A673 (cell line): Measurements from ENCODE around the gene SREBF1. TPM values are rescaled to one million over a fixed set of nuclear protein-coding genes. Genes with fewer than 3 reads are reported as not detected.

Experiments used
- BruUV-seq: library from RNA; stranded (reverse); fragments of 400-500 nt; replicated peaks from 2 replicates; lab custom pipeline; 2021; lab: Mats Ljungman, UMichigan
- CTCF ChIA-PET: fragments of 300-600 bp; sonication (Branson Sonifier 250); formaldehyde crosslinking; loops from one replicate; lab custom pipeline; 2022; ENCODE audit warnings: antibody characterized with exemption; lab: Charles Lee
- POLR2A ChIA-PET: fragments of 300-600 bp; sonication (Branson Sonifier 250); formaldehyde crosslinking; loops from one replicate; lab custom pipeline; 2022; ENCODE audit warnings: antibody characterized with exemption; ENCODE audit not compliant: low non-redundant PET; lab: Charles Lee
- DNase-seq: peaks from one replicate; pipeline ENCODE4 v3.0.0-alpha.2; 2015; ENCODE audit warnings: low spot score
- H3K27ac ChIP-seq: fragments of 200-600 bp; sonication (generic); 2 replicates; pipeline ENCODE4 v1.5.1; 2016; ENCODE audit warnings: mixed run types, low read depth, mild to moderate bottlenecking, mixed read lengths, antibody characterized with exemption, low read length; ENCODE audit not compliant: poor library complexity, severe bottlenecking
- H3K27me3 ChIP-seq: fragments of 200-600 bp; sonication (generic); replicated peaks from 2 replicates; pipeline ENCODE4 v1.6.1; 2017; ENCODE audit warnings: mixed run types, low read depth, mild to moderate bottlenecking, mixed read lengths, antibody characterized with exemption, low read length; ENCODE audit not compliant: insufficient read depth, poor library complexity
- H3K36me3 ChIP-seq: fragments of 200-600 bp; sonication (generic); 2 replicates; pipeline ENCODE4 v1.6.1; 2016; ENCODE audit warnings: mixed run types, mild to moderate bottlenecking, mixed read lengths, antibody characterized with exemption, low read length; ENCODE audit not compliant: insufficient read depth, poor library complexity, severe bottlenecking
- H3K4me1 ChIP-seq: fragments of 200-600 bp; sonication (generic); 2 replicates; pipeline ENCODE4 v1.6.1; 2017; ENCODE audit warnings: mixed run types, mild to moderate bottlenecking, mixed read lengths, antibody characterized with exemption, low read length; ENCODE audit not compliant: insufficient read depth, poor library complexity, severe bottlenecking
- H3K4me3 ChIP-seq: fragments of 200-600 bp; sonication (generic); 2 replicates; pipeline ENCODE4 v1.5.1; 2016; ENCODE audit warnings: low read depth, mixed run types, mild to moderate bottlenecking, mixed read lengths, low read length; ENCODE audit not compliant: poor library complexity, severe bottlenecking
- H3K9me3 ChIP-seq: fragments of 200-600 bp; sonication (generic); 2 replicates; pipeline ENCODE4 v1.6.1; 2016; ENCODE audit warnings: mixed run types, low read depth, mild to moderate bottlenecking, mixed read lengths, antibody characterized with exemption, low read length; ENCODE audit not compliant: poor library complexity, severe bottlenecking
- EZH2 ChIP-seq: fragments of 200-600 bp; sonication (generic); IDR thresholded peaks from 2 replicates; pipeline ENCODE4 v1.6.1; 2017; ENCODE audit warnings: borderline replicate concordance, low read depth, mild to moderate bottlenecking, mixed read lengths, antibody characterized with exemption, low read length; ENCODE audit not compliant: poor library complexity, severe bottlenecking
- intact Hi-C: fragments of 100-400 bp; cut with micrococcal nuclease; formaldehyde crosslinking; loops from one replicate; pipeline ENCODE4 v1.10.0; 2022; ENCODE audit not compliant: unreplicated experiment
- total RNA-seq: library from RNA; stranded (reverse); gene quantifications from 2 replicates; pipeline ENCODE4 v1.2.3, GENCODE V29; 2021
- TF ChIP-seq, protein P1 (sequence below): fragments of 300-800, 200-600 bp; sonication (generic); conservative IDR thresholded peaks from 2 replicates; pipeline ENCODE4 v1.5.1; 2017; ENCODE audit warnings: low read depth, mild to moderate bottlenecking, antibody characterized with exemption, low read length, moderate library complexity, mixed read lengths

The SREBF1 gene
- total RNA-seq, 1 experiment from 2014 or later = 240 TPM

DNA sequence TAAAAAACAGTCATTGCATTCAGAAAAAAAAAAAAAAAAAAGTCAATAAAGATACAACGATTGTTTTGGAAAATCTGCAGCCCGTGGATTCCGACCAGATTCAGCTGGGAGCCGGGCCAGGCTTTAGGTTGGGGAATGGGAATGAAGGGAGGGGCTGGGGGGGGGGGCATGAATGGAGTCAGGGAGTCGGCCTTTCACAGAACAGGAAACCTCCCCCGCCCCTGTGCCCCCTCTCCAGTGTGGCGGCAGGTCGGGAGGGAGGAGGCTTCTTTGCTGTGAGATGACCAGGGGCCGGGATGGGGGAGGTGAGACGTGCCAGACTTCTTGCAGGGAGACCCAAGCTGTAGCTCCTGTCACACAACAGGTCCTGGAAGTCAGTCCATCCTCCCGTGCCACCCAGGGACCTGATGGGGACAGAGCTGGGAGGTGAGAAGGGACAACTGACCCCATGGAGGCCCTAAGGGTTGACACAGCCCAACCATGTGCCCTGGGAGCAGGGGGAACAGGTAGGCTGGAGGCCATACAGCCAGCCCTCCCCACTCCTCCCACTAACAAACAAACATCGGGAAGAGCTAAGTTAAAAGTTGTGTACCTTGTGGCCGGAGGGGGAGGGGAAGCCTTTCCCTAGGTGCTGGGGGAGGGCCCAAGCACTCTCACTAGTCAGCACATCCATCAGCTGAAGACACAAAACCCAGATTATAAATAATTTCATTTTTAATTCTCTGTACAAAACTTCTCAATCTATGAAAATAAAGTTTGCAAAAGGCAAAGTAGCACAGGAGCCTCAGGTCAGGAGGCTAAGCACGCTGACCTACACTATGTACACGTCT is 25.2 kb downstream of the SREBF1 start:
- CTCF ChIA-PET = interaction anchor here (0.7 to 1.4 kb wide), 2 partner anchors 70 to 107 kb away, joined by 5 to 7 read pairs; no protein-coding TSS in a partner anchor
- BruUV-seq = no TSS peak
- TF ChIP-seq, protein P1, sequence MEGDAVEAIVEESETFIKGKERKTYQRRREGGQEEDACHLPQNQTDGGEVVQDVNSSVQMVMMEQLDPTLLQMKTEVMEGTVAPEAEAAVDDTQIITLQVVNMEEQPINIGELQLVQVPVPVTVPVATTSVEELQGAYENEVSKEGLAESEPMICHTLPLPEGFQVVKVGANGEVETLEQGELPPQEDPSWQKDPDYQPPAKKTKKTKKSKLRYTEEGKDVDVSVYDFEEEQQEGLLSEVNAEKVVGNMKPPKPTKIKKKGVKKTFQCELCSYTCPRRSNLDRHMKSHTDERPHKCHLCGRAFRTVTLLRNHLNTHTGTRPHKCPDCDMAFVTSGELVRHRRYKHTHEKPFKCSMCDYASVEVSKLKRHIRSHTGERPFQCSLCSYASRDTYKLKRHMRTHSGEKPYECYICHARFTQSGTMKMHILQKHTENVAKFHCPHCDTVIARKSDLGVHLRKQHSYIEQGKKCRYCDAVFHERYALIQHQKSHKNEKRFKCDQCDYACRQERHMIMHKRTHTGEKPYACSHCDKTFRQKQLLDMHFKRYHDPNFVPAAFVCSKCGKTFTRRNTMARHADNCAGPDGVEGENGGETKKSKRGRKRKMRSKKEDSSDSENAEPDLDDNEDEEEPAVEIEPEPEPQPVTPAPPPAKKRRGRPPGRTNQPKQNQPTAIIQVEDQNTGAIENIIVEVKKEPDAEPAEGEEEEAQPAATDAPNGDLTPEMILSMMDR = no peak
- no peak for TF ChIP-seq EZH2
- POLR2A ChIA-PET = no interaction called here
- Histone ChIP-seq H3K27ac (peak overlapping the region; percentile 38), H3K27me3 (no peaks in the 10 kb centered on the region), H3K4me3 (no peak overlapping the region), H3K9me3 (no peaks in the 10 kb centered on the region), H3K36me3 (peaks cover 64% of the 10 kb centered on the region), H3K4me1 (peaks cover 37% of the 10 kb centered on the region)
- intact Hi-C loops = loop anchor here (1.0 to 5.0 kb wide), 4 partner anchors 49 to 221 kb away; partner anchors contain the start of gene RAI1
- peak; percentile 55 for DNase-seq

DNA sequence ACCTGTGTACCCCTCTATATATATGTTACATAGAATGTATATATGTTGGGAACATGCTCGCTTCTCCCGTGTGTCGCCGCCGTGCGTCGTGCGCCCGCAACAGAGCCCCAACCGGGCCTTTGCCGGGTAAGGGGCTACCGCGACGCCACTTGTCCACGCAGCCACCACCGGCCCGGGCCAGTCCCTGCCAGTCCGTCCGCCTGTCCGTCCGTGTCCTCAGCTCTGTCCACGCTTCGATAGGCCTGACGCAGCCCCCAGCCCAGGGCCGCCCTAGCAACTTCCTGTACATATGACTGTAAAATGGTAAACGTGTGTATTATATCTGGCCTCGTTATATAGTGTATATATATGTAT is 25.9 kb downstream of the SREBF1 start:
- Histone ChIP-seq H3K4me1 (peaks cover 37% of the 10 kb centered on the region), H3K36me3 (peaks cover 65% of the 10 kb centered on the region), H3K27me3 (no peaks in the 10 kb centered on the region), H3K9me3 (no peaks in the 10 kb centered on the region), H3K4me3 (no peak overlapping the region), H3K27ac (peak overlapping the region; percentile 63)
- CTCF ChIA-PET = interaction anchor here (1.4 kb wide), 1 partner anchor 108 kb away, joined by 7 read pairs; no protein-coding TSS in a partner anchor
- no TSS peak for BruUV-seq
- intact Hi-C loops = loop anchor here (5.0 kb wide), 1 partner anchor 129 kb away; the partner anchor contains the start of gene RAI1
- POLR2A ChIA-PET = no interaction called here
- no peak for TF ChIP-seq EZH2
- TF ChIP-seq, protein P1 = no peak
- DNase-seq = no peak

DNA sequence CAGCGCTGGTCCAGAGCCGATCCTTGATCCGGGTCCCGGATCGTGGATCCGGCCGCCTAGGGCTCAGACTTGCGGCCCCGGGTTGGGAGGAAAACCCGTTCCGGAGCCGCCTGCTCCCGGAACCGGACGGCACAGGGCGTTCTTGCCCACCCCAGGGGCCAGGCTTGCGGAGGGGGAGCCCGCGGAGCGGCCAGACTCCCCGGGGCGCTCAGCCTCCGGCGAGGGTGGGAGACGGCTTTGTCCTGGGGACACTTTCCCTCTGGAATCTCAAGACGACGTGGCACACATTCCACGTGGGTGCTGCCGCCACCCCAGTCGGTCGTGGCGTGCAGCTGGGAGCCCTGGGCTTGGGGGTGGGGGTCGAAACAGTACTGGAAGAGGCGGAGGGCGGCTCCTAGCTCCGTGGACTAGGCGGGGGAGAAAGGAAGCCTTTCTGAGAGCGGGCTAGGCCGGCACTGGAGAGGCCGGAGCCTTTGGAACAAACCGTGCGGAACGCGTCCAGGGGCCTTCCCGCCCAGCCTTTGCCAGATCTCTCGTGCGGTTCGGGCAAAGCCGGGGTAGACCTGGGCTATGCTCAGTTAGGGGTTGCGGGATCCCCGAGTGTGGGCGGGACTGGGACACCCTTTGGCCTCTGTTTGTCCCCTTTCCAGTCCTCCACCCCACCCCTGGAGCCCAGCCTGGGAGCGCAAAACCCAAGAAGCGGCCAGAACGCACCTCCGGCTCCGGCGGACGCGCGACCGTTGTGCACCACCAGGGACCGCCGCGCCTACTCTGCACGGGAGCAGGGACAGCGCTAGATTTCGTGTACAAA is 26.5 kb downstream of the SREBF1 start:
- TSS peak; percentile 57 for BruUV-seq
- Histone ChIP-seq H3K36me3 (peaks cover 65% of the 10 kb centered on the region), H3K4me1 (peaks cover 37% of the 10 kb centered on the region), H3K4me3 (no peak overlapping the region), H3K9me3 (no peaks in the 10 kb centered on the region), H3K27ac (peak overlapping the region; percentile 63), H3K27me3 (no peaks in the 10 kb centered on the region)
- intact Hi-C loops = loop anchor here (5.0 kb wide), 1 partner anchor 128 kb away; the partner anchor contains the start of gene RAI1
- CTCF ChIA-PET = interaction anchor here (0.6 to 1.4 kb wide), 2 partner anchors 8 to 109 kb away, joined by 3 to 7 read pairs; no protein-coding TSS in a partner anchor
- peak; percentile 82 for DNase-seq
- TF ChIP-seq, protein P1 = peak; percentile 29; the same call in 1 of the 2 replicates
- no peak for TF ChIP-seq EZH2
- POLR2A ChIA-PET = no interaction called here
